GM23338 (cell line): ENCODE results near the gene LAPTM4A. TPM values are rescaled to one million over a fixed set of nuclear protein-coding genes. Genes with fewer than 3 reads are reported as not detected.

Experiments used
- ATAC-seq: fragments of 200-7000 bp; cut with Tn5 transposase; 3 replicates; pipeline ENCODE4 v1.9.1; 2020
- DNase-seq: peaks from one replicate; pipeline ENCODE4 v3.0.0-alpha.2; 2015; ENCODE audit warnings: low spot score
- H2AFZ ChIP-seq: fragments of 200-600 bp; sonication (generic); 2 replicates; pipeline ENCODE4 v1.8.0; 2016; ENCODE audit warnings: antibody characterized with exemption, mild to moderate bottlenecking, moderate library complexity
- H3F3A ChIP-seq: fragments of 200-600 bp; sonication (generic); replicated peaks from 2 replicates; pipeline ENCODE4 v1.8.0; 2017; ENCODE audit warnings: antibody characterized with exemption, mixed run types, low read depth
- H3K27ac ChIP-seq: fragments of 200-600 bp; sonication (generic); 2 replicates; pipeline ENCODE4 v1.6.1; 2016; ENCODE audit warnings: low read depth
- H3K27me3 ChIP-seq: fragments of 200-600 bp; sonication (generic); 2 replicates; pipeline ENCODE4 v1.8.0; 2016; ENCODE audit warnings: mild to moderate bottlenecking, mixed run types, moderate library complexity; ENCODE audit not compliant: insufficient read depth
- H3K36me3 ChIP-seq: fragments of 200-600 bp; sonication (generic); 2 replicates; pipeline ENCODE4 v1.8.0; 2016; ENCODE audit warnings: mild to moderate bottlenecking; ENCODE audit not compliant: insufficient read depth
- H3K4me1 ChIP-seq: fragments of 200-600 bp; sonication (generic); 2 replicates; pipeline ENCODE4 v1.8.0; 2016; ENCODE audit warnings: mild to moderate bottlenecking, moderate library complexity; ENCODE audit not compliant: insufficient read depth
- H3K4me2 ChIP-seq: fragments of 200-600 bp; sonication (generic); 2 replicates; pipeline ENCODE4 v1.7.1; 2017; ENCODE audit warnings: mixed run types
- H3K4me3 ChIP-seq: fragments of 200-600 bp; sonication (generic); 2 replicates; pipeline ENCODE4 v1.6.1; 2016; ENCODE audit warnings: mixed run types
- H3K79me2 ChIP-seq: fragments of 200-600 bp; sonication (generic); replicated peaks from 2 replicates; pipeline ENCODE4 v1.8.0; 2017; ENCODE audit warnings: mild to moderate bottlenecking; ENCODE audit not compliant: insufficient read depth
- H3K9me2 ChIP-seq: fragments of 200-600 bp; sonication (generic); 2 replicates; pipeline ENCODE4 v1.8.0; 2017; ENCODE audit not compliant: insufficient read depth
- H4K20me1 ChIP-seq: fragments of 200-600 bp; sonication (generic); replicated peaks from 2 replicates; pipeline ENCODE4 v1.8.0; 2017; ENCODE audit warnings: mild to moderate bottlenecking; ENCODE audit not compliant: insufficient read depth
- H3K27ac Mint-ChIP-seq: 2 replicates; pipeline ENCODE4 v1.8.0; 2020; ENCODE audit warnings: inconsistent platforms, mild to moderate bottlenecking, moderate library complexity, mixed read lengths
- H3K27me3 Mint-ChIP-seq: 3 replicates; pipeline ENCODE4 v1.8.0; 2022; ENCODE audit warnings: low read depth, mild to moderate bottlenecking, moderate library complexity, mixed read lengths, inconsistent platforms; ENCODE audit not compliant: insufficient read depth, poor library complexity
- H3K36me3 Mint-ChIP-seq: 3 replicates; pipeline ENCODE4 v1.8.0; 2021; ENCODE audit warnings: low read depth, mild to moderate bottlenecking, inconsistent platforms, moderate library complexity, mixed read lengths
- H3K4me1 Mint-ChIP-seq: 3 replicates; pipeline ENCODE4 v1.8.0; 2020; ENCODE audit warnings: mild to moderate bottlenecking, inconsistent platforms, mixed read lengths
- H3K4me3 Mint-ChIP-seq: 3 replicates; pipeline ENCODE4 v1.8.0; 2021; ENCODE audit warnings: moderate library complexity, mild to moderate bottlenecking, inconsistent platforms, mixed read lengths
- H3K9me3 Mint-ChIP-seq: 3 replicates; pipeline ENCODE4 v1.8.0; 2020; ENCODE audit warnings: moderate library complexity, mild to moderate bottlenecking, inconsistent platforms, mixed read lengths
- CTCF ChIP-seq, 2 experiments: fragments of 200-600 bp in 1 of 2; sonication (generic) in 1 of 2; conservative IDR thresholded peaks; 2 replicates each; pipeline versions ENCODE4 v1.5.1 to v1.6.1; 2016 to 2017; ENCODE audit warnings: antibody characterized with exemption in 2 of 2, low read depth in 2 of 2, mild to moderate bottlenecking in 2 of 2, moderate library complexity in 1 of 2
- EZH2 ChIP-seq: fragments of 200-600 bp; sonication (generic); IDR thresholded peaks from one replicate; pipeline ENCODE4 v1.8.0; 2017; ENCODE audit warnings: antibody characterized with exemption, mild to moderate bottlenecking, low read depth; ENCODE audit not compliant: unreplicated experiment
- JUNB ChIP-seq: IDR thresholded peaks from one replicate; pipeline ENCODE4 v1.6.1; 2016; ENCODE audit warnings: antibody characterized with exemption; ENCODE audit not compliant: unreplicated experiment
- POLR2AphosphoS5 ChIP-seq: IDR thresholded peaks from 2 replicates; pipeline ENCODE4 v1.6.1; 2016; ENCODE audit warnings: antibody characterized with exemption, low read depth
- STAT1 ChIP-seq: IDR thresholded peaks from one replicate; pipeline ENCODE4 v1.6.1; 2016; ENCODE audit warnings: antibody characterized with exemption; ENCODE audit not compliant: unreplicated experiment
- ZNF114 ChIP-seq: fragments of 250-450 bp; sonication (Bioruptor Pico); IDR thresholded peaks from 2 replicates; pipeline ENCODE4 v1.5.0; 2020; ENCODE audit warnings: mild to moderate bottlenecking, moderate library complexity
- ZNF331 ChIP-seq: fragments of 250-450 bp; sonication (Bioruptor Pico); IDR thresholded peaks from 2 replicates; pipeline ENCODE4 v1.5.0; 2020; ENCODE audit warnings: low read depth, mild to moderate bottlenecking, moderate library complexity
- ZNF462 ChIP-seq: fragments of 250-450 bp; sonication (Bioruptor Pico); IDR thresholded peaks from 2 replicates; pipeline ENCODE4 v1.5.0; 2020; ENCODE audit warnings: mild to moderate bottlenecking, moderate library complexity
- polyA plus RNA-seq: library from polyadenylated mRNA; unstranded; fragments of >200 nt; fragmentation: Nextera tagmentation; extraction: Ambion mirVana; gene quantifications from 2 replicates; pipeline ENCODE4 v1.2.1, GENCODE V29; 2016
- total RNA-seq: library from RNA; depleted of rRNA; stranded (reverse); fragments of >200 nt; shearing (Covaris generic); gene quantifications from 2 replicates; pipeline ENCODE4 v1.2.3, GENCODE V29; 2014

Gene LAPTM4A
- total and polyA plus RNA-seq, 2 experiments from 2014 or later = 123 to 214 TPM

GRCh38 chr2:20001361-20001863 is 50.0 kb downstream of the LAPTM4A start:
- Mint-ChIP-seq H3K36me3 (no peaks in the 10 kb centered on the region), H3K27me3 (peaks cover 2% of the 10 kb centered on the region), H3K4me3 (no peak overlapping the region), H3K9me3 (no peaks in the 10 kb centered on the region), H3K27ac (no peak overlapping the region), H3K4me1 (no peaks in the 10 kb centered on the region)
- H3K27me3 ChIP-seq = no peaks in the 10 kb centered on the region
- no peak overlapping the region for H3K4me2 ChIP-seq
- no peaks in the 10 kb centered on the region for H3K36me3 ChIP-seq
- H3K4me3 ChIP-seq = no peak overlapping the region
- no peak for TF ChIP-seq JUNB
- no peak for TF ChIP-seq EZH2
- TF ChIP-seq ZNF114 (CRISPR knock-in tag) = no peak
- TF ChIP-seq POLR2AphosphoS5 = no peak
- H3K27ac ChIP-seq = no peak overlapping the region
- no peaks in the 10 kb centered on the region for H3K9me2 ChIP-seq
- no peaks in the 10 kb centered on the region for H3K79me2 ChIP-seq
- no peaks in the 10 kb centered on the region for H3K4me1 ChIP-seq
- H4K20me1 ChIP-seq = no peaks in the 10 kb centered on the region; the same call in 1 of the 2 replicates
- DNase-seq (no peak), ATAC-seq (no peak)
- H3F3A ChIP-seq = no peaks in the 10 kb centered on the region
- H2AFZ ChIP-seq = no peak overlapping the region

GRCh38 chr2:19993731-19994130 is 57.7 kb downstream of the LAPTM4A start:
- Mint-ChIP-seq H3K4me3 (no peak overlapping the region), H3K4me1 (peaks cover 13% of the 10 kb centered on the region), H3K27ac (no peak overlapping the region), H3K27me3 (peaks cover 5% of the 10 kb centered on the region), H3K36me3 (no peaks in the 10 kb centered on the region), H3K9me3 (no peaks in the 10 kb centered on the region)
- TF ChIP-seq JUNB (no peak), CTCF (conservative IDR thresholded peaks at IDR 0.05; ENCODE audit: low read depth in 2 of 2) (no peak), ZNF331 (CRISPR knock-in tag) (no peak), POLR2AphosphoS5 (no peak), EZH2 (no peak), ZNF462 (CRISPR knock-in tag) (no peak), STAT1 (no peak)
- Histone ChIP-seq H3K9me2 (no peaks in the 10 kb centered on the region), H2AFZ (no peak overlapping the region), H3K27me3 (no peaks in the 10 kb centered on the region), H3K27ac (no peak overlapping the region), H3K4me1 (peaks cover 8% of the 10 kb centered on the region; the same call in 1 of the 2 replicates), H3K36me3 (no peaks in the 10 kb centered on the region), H4K20me1 (no peaks in the 10 kb centered on the region; the same call in 1 of the 2 replicates), H3F3A (peaks cover 7% of the 10 kb centered on the region), H3K4me2 (no peak overlapping the region), H3K79me2 (peaks cover 5% of the 10 kb centered on the region), H3K4me3 (no peak overlapping the region)
- ATAC-seq (no peak), DNase-seq (no peak)
